Hematopoietic multipotent progenitor cell treated with erythropoietin and hydrocortisone succinate and interleukin-3 and kit ligand, for 4 days (in vitro differentiated cells): Measurements from ENCODE around the gene CCDC141.
"Not testable (repeated sequence)": the region's sequence is repeated elsewhere in the genome, so short reads cannot be mapped to it uniquely, and the experiment has no call there.

Experiments used
- DNase-seq: peaks from one replicate; pipeline ENCODE4 v3.0.0-alpha.2; 2015

Gene CCDC141, protein sequence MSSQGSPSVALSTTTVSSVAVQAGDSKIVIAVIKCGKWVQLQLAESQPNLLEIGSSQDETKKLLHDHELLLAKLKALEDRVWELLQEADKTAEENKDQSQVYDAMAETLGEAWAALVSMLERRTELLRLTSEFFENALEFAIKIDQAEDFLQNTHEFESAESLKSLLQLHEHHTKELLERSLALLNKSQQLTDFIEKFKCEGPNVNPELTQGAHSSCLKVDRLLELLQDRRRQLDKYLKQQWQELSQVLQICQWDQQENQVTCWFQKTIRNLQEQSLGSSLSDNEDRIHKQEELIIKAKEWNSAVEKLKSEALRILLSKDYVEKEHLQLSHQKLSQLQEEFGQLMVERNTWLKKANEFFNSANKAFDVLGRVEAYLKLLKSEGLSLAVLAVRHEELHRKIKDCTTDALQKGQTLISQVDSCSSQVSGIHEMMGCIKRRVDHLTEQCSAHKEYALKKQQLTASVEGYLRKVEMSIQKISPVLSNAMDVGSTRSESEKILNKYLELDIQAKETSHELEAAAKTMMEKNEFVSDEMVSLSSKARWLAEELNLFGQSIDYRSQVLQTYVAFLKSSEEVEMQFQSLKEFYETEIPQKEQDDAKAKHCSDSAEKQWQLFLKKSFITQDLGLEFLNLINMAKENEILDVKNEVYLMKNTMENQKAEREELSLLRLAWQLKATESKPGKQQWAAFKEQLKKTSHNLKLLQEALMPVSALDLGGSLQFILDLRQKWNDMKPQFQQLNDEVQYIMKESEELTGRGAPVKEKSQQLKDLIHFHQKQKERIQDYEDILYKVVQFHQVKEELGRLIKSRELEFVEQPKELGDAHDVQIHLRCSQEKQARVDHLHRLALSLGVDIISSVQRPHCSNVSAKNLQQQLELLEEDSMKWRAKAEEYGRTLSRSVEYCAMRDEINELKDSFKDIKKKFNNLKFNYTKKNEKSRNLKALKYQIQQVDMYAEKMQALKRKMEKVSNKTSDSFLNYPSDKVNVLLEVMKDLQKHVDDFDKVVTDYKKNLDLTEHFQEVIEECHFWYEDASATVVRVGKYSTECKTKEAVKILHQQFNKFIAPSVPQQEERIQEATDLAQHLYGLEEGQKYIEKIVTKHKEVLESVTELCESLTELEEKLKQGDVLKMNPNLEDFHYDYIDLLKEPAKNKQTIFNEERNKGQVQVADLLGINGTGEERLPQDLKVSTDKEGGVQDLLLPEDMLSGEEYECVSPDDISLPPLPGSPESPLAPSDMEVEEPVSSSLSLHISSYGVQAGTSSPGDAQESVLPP (N-terminal part only)

DNA sequence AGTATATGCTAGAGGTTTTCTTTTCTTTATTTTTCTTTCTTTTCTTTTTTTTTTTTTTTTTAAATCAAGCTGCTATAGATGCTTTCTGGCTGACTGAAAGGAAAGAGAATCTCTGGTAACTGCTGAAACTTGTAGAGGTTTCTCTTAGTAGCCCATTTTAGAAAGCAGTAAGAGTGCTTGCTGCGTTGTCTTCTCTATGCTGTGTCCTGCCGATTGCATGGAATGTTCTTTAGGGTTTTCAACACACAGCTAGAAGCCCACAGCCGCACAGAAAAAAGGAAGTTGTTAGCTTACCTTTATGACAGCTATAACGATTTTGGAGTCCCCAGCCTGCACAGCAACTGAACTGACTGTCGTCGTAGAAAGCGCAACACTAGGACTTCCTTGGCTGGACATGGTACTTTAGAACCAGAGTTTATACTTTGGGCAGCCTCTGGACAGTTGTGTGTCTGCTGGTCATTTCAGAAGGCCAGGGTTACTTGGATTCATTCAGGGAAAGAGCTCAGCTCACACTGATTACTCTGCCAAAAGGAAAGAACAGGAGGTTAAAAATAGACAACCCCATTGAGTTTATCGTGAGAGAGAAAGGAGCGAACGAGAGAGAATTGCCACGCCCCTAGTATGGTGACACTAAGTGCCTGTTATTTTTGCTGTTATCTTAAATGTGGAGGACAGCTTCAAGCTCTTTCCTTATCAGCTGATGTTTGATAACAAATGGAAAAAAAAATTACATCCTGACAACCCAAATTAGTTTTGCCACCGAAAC is at the start of gene CCDC141:
TSS of gene CCDC141 (minus strand) at position 592 of the 766 bp plus-strand sequence. CDS start at position 396, 196 bp downstream.
- DNase-seq, result peak; percentile 69

DNA sequence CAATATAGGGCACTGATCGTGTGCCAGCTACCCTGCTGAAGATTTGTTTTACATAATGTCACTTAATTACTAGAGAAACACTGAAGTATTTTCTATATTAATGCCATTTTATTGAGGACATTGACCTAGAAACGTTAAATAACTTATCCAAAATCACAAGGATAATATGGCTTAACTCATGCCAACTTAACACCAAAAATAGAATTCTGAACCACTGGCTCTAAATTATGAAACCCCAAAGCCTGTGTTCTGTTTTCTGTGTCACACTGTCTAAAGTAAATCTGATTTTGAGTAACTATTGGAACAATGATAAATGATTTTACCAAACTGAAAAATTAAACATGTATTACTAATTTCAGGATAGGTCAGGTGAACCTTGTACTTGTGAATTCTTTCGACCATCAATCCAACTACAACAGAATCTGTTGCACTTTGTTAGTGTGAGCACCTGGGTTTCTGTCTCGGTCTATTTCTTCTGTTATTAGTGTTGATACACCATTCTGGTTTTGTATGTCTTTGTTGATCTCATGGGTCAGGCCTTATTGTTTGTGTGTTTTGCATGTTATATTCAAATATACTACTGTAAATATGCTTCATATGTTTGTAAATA is 48.2 kb upstream of the CCDC141 start:
- no peak for DNase-seq

DNA sequence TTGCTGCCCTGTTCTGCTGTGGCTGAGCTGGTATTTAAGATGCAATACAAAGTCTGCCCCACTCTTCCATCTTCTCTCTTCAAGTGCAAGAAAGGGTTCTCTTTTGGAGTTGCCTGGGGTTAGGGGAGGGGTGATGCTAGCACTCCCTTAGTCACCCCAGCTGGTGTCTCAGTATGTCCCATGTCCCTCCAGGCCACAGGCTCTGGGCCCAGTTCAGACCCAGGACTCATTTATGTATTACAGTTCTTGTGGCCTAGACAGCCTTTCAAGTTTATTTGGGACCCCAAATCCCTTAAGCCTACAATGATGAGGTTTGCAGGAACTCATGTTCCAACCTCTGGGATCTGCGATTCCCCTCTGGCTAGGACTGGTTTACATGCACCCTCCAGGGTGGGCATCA is 47.2 kb upstream of the CCDC141 start:
- DNase-seq, result no peak

DNA sequence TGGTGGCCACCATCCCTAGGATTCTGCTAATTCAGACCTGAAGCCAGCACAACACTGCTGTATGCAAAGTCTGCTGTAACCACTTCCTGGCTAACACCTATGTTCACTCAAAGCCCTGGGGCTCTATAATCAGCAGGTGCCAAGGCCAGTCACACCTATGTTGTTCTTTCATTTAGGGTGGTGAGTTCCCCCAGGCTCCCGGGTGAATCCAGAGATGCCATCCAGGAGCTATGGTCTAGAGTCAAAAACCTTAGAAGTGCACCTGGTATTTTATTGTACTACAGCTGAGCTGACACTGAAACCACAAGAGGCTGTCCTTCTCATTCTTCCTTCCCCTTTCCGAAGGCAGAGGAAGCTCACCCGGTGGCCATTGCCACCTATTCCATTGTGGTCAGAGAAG is 46.2 kb upstream of the CCDC141 start:
- peak; percentile 29 for DNase-seq

DNA sequence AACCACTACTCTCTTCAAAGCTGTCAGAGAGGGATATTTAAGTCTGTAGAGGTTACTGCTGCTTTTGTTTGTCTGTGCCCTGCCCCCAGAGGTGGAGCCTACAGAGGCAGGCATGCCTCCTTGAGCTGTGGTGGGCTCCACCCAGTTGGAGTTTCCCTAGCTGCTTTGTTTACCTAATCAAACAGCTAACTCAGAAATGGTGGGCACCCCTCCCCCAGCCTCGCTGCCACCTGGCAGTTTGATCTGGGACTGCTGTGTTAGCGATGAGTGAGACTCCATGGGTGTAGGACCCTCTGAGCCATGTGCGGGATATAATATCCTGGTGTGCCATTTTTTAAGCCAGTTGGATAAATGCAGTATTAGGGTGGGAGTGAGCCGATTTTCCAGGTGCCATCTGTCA is 43.0 kb upstream of the CCDC141 start:
- not testable (repeated sequence) for DNase-seq

DNA sequence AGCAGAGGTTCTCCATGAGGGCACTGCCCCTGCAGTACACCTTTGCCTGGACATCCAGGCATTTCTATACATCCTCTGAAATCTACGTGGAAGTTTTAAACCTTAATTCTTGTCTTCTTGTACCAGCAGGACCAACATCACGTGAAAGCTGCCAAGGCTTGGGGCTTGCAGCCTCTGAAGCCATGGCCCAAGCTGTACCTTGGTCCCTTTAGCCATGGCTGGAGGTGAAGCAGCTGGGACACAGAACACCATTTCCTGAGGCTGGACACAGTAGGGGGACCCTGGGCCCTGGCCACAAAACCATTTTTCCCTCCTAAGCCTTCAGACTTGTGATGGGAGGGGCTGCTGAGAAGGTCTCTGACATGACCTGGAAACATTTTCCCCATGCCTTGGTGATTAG is 32.8 kb upstream of the CCDC141 start:
- no peak for DNase-seq

DNA sequence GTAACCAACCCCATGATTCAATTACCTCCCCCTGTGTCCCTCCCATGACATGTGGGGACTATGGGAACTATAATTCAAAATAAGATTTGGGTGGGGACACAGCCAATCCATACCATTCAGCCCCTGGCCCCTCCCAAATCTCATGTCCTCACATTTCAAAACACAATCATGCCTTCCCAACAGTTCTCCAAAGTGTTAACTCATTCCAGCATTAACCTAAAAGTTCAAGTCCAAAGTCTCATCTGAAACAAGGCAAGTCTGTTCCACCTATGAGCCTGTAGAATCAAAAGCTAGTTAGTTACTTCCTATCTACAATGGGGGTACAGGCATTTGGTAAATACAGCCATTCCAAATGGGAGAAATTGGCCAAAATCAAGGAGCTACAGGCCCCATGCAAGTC is 32.0 kb upstream of the CCDC141 start:
- DNase-seq, result no peak

DNA sequence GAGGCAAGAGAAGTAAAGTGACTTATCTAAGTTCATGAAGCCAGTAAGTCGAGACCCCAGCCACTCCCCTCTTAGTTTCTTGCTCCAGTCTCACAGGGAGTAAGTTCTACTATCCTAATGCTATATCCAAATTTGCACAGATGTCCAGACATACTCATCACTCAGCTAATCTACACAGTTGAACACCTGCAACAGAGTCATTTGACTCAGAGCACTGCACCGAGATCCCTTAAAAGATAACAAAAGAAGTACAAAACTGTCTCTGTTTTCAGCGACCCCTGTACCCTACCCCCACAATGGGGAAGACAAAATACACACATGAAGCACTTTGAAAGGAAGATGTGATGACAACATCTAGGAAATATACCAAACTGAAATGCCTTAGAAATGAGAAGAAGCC is 22.6 kb upstream of the CCDC141 start:
- DNase-seq, result no peak

DNA sequence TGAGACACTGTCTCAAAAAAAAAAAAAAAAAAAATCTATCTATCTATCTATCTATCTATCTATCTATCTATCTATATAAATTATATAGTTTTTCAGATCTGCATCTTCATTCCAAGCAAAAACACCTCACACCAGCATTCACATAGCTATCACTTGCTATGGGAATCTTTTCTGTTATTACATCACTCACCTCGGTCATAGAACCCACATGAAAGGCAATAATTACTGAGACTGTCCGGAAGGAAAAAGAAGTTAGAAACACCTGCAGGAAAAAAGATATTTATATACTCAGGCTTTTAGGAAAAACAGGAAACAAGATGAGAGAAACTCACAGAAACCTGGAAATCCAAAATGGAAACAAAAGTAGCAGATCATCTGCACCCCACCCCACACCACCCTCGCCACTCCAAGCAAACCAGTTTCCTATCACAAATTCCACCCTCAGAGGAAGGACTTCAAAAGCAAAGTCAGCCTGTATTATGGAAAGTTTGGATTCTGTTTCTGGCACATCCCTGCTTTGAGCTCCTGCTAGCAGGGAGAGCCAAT is 21.9 kb upstream of the CCDC141 start:
- no peak for DNase-seq

DNA sequence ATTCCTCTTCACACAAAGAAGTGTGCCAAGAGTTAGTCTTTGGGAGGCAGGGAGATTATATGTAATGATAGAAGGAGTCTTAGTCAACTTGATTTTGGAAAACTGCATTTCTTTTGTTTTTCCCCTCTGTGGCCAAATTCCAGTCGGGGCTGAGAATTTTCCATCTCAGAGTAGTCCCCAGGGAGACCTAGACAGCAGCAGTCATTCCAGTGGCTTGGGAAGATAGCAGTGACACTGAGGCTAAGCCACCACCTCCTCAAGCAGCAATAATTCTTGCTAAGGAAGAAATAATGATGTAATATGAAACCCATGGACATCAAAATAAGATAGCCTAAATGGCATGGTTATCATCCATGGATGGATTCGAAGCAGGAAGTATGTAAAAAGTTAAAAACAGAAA is 21.0 kb upstream of the CCDC141 start:
- no peak for DNase-seq

DNA sequence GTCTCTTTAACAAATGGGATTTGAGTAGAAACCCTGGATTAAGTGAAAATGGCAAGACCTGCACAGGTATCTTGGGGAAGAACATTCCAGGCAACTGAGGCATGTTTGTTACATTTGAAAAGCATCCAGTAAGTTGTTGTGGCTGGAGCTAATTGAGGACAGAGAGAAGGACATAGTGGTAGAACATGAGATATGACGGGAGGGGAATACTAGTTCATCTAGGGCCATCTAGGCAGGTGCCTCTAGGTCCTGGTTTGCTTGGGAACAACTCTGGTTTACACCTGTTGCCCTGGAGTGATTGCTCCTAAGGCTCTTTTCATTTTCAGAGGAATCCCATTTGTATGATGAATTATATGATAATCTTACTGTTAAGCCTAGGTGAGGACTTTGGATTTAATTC is 19.7 kb upstream of the CCDC141 start:
- DNase-seq, result no peak

DNA sequence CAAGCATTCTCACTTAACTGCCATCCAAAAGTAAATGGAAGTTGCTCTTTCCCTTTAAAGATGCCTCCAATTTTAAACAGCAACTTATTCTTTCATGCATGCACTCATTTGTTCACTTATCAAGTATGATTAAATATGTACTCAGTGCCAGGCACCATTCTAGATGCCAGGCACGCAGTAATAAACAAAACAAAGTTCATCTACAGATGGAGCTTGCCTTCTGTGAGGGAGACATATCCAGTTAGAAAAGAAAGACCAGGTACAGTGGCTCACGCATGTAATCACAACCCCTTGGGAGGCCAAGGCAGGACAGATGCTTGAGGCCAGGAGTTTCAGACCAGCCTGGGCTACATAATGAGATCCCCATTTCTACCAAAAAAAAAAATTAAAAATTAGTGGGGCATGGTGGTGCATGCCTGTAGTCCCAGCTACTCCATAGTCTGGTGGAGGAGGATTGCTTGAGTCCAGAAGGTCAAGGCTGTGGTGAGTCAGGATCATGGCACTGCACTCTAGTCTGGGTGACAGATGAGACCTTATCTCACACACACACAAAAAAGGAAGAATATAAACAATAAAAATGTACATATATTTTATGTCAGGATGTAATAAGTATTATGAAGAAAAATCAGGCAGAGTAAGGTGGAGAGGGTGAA is 19.2 kb upstream of the CCDC141 start:
- no peak for DNase-seq

DNA sequence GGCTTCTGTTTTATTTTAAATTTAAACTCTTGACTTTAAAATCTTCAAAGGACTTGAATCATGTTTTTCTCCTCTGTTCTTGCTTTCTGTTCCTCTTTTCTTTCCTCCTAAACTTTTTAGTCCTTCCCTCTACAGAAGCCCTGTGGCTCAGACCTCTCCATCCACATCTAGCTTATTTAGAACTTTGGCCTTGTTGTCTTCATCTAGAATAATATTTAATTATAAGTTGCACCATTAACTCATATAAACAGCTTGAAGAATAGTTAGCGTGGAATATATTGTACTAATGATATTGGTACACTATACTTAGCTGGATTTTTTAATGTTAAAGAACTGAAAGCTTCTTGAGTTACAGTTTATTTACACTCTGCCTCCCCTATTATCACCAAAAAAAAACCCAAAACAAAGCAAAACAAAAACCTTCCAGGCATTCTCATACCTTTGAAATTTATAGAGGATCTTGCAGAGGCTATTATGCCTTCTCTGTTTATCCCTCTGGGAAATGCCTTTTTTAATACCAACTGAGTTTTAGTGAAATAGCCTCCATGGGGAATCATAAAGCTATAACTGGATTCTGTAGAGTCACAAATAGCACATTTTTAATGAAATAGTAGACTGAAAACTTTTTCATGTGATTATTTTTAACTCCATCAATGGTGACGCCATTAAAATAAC is 9.2 kb upstream of the CCDC141 start:
- no peak for DNase-seq

DNA sequence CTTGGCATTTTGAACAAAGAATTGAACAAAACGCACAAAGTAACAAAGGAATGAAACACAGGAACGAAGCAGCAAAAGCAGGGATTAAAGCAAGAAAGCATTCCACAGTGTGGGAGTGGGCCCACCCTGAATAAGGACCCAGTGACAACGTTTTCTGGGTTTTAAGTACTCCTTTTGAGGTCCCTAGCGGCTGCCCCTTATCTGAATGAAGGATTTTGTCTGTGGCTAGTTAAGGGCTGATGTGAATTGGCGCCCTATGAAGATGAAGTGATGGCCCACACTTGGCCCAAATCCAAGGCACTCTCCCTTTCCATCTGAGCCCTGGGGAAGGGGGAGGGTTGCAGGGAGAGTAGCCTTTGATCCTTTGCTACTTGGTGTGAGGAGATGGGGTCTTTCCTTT is 7.8 kb upstream of the CCDC141 start:
- no peak for DNase-seq

DNA sequence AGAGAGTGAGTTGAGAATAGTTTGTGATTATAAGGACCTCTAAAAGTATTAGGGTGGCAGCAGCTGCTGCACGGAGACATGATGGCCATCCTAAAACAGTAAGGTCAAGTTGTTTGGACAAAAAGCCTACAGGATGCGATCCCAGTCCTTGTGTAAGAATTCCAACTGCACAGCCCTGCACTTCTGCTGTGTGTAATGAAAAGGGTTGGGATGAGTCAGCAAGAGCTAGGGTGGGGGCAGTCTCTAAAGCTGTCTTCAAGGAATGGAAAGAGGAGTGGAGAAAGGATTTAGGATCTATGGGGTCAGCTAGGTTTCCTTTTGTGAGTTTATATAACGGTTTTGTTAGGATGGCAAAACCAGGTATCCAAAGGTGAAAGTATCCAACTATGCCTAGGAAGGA is 3.6 kb upstream of the CCDC141 start:
- DNase-seq, result not testable (repeated sequence)

DNA sequence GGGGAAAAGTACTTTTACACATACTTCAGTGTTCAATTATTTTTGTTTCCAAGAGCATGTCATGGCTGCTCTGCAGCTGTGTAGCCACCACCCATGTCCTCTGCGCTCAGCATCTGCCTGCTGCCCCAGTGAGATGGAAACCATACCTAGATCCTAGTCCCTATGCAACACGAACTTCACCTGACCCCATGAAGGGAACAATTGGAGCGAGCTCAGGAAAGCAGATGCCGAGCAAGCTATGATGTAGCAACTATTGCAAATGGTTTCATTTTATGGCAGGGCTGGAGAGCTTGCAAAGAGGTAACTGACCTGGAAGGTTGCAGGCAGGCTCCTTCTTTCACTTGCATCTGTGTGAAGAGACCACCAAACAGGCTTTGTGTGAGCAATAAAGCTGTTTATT is 1.3 kb upstream of the CCDC141 start:
- no peak for DNase-seq

DNA sequence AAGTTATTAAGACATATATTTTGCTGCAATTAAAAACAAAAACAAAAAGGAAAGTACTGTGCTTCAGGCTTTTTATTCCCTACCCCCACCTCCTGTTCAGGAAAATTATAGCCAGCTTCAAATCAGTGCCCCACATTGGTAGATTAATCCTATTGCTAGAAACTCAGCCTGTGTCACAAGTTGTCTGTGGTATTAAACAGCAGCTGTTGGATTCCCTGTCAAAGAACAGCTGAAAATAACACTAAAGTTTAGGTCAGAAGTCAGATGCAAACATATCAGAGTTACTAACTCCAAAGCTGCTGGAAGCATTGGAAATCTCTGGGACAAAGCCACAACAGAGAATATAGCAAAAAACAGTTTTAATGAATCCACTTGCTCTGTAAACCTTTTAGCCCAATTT is 818 bp upstream of the CCDC141 start:
- no peak for DNase-seq

DNA sequence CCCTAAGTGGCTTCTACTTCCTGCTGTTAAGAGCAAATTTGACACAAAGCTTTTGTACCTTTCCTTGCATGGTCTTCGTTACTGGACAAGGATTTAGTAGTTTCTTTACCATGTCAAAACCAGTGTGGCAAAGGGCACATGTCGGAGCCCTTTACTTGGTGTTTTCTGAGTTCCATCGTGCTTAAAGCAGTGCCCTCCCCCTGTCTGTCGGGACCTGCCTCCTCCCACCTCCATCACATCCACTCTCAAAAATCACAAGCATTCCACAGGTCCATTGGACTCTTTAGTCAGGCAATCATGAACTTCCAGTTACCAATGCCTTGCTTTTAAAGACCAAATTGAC is 763 bp downstream of the CCDC141 start:
- DNase-seq, result no peak

DNA sequence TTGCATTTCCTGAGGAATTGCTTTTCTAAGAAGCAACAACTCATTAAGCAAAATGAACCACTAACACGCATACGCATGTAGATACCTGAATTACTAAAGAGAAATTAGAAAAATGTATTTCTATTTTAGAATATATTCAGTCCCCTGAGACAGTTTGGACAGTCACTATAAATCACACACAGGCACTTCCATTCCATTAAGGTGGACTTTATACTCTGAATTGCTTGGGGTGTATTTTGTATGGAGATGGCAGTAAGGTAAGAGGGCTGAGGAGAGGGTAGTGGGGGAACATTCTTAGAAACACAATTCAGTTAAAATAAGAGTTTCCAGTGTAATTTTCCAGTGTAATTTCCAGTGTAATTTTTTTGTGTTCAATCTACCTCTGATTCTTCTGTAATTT is 1.8 kb downstream of the CCDC141 start:
- DNase-seq, result no peak

DNA sequence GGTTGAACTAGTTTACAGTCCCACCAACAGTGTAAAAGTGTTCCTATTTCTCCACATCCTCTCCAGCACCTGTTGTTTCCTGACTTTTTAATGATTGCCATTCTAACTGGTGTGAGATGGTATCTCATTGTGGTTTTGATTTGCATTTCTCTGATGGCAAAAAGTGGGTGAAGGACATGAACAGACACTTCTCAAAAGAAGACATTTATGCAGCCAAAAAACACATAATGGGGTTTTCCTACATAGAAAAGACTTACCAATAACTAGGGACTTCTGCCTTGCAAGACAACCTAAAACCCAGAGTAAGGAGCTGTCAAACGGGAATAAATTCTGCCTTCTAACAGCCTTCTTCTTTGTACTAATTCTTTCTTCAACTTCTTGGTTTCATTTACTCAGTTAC is 4.3 kb downstream of the CCDC141 start:
- DNase-seq, result not testable (repeated sequence)

DNA sequence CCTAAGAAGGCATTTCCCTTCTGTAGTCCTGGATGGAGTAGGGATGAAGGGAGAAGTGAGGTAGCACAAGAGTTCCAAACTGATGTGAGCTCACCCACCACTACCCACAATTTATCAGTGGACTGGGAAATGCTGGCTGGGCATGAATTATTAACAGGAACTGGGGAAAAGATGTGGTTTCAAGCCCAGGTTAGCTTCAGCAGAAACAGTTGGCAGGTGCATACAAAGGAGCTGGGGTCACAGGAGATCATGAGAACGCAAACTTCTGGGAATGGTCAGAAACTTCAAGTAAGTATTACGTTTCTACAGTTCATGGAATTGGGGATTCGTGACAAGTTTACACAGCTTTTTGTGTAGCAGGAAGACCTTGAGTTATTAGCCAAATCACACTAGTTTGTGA is 5.4 kb downstream of the CCDC141 start:
- DNase-seq, result no peak
